ENCODE data around the gene CPB2. TPM values are rescaled to one million over a fixed set of nuclear protein-coding genes. Genes with fewer than 3 reads are reported as not detected.

Gene CPB2
- total and polyA plus RNA-seq, 9 of the 15 experiments (the other 6 are each of a cell fraction or from before 2014, with no cell fraction given) = 0.03 to 0.16 (median 0.07) TPM; not detected in 6

DNA sequence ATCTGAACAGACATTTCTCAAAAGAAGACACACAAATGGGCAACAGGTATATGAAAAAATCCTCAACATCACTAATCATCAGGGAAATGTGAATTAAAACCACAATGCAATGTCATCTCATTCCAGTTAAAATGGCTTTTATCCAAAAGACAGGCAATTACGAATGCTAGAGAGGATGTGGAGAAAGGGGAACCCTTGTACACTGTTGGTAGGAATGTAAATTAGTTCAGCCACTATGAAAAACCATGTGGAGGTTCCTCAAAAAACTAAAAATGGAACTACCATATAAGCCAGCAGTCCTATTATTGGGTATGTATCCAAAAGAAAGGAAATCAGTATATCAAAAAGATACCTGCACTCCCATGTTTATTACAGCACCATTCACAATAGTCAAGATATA, 27.6 kb downstream of the CPB2 start:
- BruUV-seq (replicated peaks) = no TSS peak
- Histone ChIP-seq H3K9ac (ENCODE audit: insufficient read depth in 1 of 2, low read depth in 2 of 2, low read length in 2 of 2) (no peak overlapping the region), H3K4me1 (replicated peaks in 1 of 2; ENCODE audit: control insufficient read depth in 2 of 2, insufficient read depth in 2 of 2, low read length in 2 of 2) (no peaks in the 10 kb centered on the region), H3K9me1 (ENCODE audit: control insufficient read depth, insufficient read depth, low read length) (no peaks in the 10 kb centered on the region), H3K4me3 (no peak overlapping the region), H3K27me3 (ENCODE audit: control insufficient read depth in 2 of 2, insufficient read depth in 2 of 2, low read length in 2 of 2) (no peaks in the 10 kb centered on the region), H4K20me1 (replicated peaks; ENCODE audit: control insufficient read depth, insufficient read depth, low read length) (no peaks in the 10 kb centered on the region), H3K4me2 (ENCODE audit: insufficient read depth, low read length) (no peak overlapping the region), H3K79me2 (ENCODE audit: control insufficient read depth, insufficient read depth, low read length) (no peaks in the 10 kb centered on the region), H3K9me3 (replicated peaks; ENCODE audit: control insufficient read depth, insufficient read depth, low read depth, low read length) (no peaks in the 10 kb centered on the region), H3K27ac (ENCODE audit: extremely low read depth, low read depth, low read length) (no peak overlapping the region), H2AFZ (ENCODE audit: low read depth, low read length) (no peak overlapping the region), H3K36me3 (ENCODE audit: control insufficient read depth, insufficient read depth, low read length) (no peaks in the 10 kb centered on the region)
- FAIRE-seq (no peak), DNase-seq (ENCODE audit: extremely low read depth in 1 of 4, low spot score in 3 of 4) (no peak), ATAC-seq (no peak)
- 75% methylated on average over 1 of the region's 1 CpG for WGBS (ENCODE audit: insufficient coverage, low coverage, missing lambda C conversion rate)
- POLR2A ChIA-PET = no interaction called here
- CTCF ChIA-PET (ENCODE audit: low intra/inter-chr PET ratio) = no interaction called here
- in situ Hi-C loops (cut with MboI) (no loop called here), intact Hi-C loops (cut with micrococcal nuclease) (no loop called here)
- TF ChIP-seq ZSCAN32 (CRISPR knock-in tag; IDR thresholded peaks at IDR 0.05) (no peak), ZNF785 (CRISPR knock-in tag; IDR thresholded peaks at IDR 0.05) (no peak), HDAC2 (IDR thresholded peaks at IDR 0.05) (no peak), NCOA6 (IDR thresholded peaks at IDR 0.05) (no peak), ZFX (CRISPR knock-in tag; IDR thresholded peaks at IDR 0.05) (no peak), POLR3A (IDR thresholded peaks at IDR 0.05; ENCODE audit: borderline replicate concordance, extremely low read depth, insufficient read depth, insufficient read length) (no peak), TBL1XR1 (IDR thresholded peaks at IDR 0.05; ENCODE audit: low read length in 2 of 2) (no peak)
- TF ChIP-seq, protein P1, sequence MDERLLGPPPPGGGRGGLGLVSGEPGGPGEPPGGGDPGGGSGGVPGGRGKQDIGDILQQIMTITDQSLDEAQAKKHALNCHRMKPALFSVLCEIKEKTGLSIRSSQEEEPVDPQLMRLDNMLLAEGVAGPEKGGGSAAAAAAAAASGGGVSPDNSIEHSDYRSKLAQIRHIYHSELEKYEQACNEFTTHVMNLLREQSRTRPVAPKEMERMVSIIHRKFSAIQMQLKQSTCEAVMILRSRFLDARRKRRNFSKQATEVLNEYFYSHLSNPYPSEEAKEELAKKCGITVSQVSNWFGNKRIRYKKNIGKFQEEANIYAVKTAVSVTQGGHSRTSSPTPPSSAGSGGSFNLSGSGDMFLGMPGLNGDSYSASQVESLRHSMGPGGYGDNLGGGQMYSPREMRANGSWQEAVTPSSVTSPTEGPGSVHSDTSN (CRISPR knock-in tag; IDR thresholded peaks at IDR 0.05; ENCODE audit: low read depth) = no peak
- TF ChIP-seq, protein P1 (tag; conservative IDR thresholded peaks at IDR 0.05; ENCODE audit: low read depth) = no peak
- TF ChIP-seq, protein P2, sequence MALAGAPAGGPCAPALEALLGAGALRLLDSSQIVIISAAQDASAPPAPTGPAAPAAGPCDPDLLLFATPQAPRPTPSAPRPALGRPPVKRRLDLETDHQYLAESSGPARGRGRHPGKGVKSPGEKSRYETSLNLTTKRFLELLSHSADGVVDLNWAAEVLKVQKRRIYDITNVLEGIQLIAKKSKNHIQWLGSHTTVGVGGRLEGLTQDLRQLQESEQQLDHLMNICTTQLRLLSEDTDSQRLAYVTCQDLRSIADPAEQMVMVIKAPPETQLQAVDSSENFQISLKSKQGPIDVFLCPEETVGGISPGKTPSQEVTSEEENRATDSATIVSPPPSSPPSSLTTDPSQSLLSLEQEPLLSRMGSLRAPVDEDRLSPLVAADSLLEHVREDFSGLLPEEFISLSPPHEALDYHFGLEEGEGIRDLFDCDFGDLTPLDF (CRISPR knock-in tag; IDR thresholded peaks at IDR 0.05) = no peak
- TF ChIP-seq, protein P3, sequence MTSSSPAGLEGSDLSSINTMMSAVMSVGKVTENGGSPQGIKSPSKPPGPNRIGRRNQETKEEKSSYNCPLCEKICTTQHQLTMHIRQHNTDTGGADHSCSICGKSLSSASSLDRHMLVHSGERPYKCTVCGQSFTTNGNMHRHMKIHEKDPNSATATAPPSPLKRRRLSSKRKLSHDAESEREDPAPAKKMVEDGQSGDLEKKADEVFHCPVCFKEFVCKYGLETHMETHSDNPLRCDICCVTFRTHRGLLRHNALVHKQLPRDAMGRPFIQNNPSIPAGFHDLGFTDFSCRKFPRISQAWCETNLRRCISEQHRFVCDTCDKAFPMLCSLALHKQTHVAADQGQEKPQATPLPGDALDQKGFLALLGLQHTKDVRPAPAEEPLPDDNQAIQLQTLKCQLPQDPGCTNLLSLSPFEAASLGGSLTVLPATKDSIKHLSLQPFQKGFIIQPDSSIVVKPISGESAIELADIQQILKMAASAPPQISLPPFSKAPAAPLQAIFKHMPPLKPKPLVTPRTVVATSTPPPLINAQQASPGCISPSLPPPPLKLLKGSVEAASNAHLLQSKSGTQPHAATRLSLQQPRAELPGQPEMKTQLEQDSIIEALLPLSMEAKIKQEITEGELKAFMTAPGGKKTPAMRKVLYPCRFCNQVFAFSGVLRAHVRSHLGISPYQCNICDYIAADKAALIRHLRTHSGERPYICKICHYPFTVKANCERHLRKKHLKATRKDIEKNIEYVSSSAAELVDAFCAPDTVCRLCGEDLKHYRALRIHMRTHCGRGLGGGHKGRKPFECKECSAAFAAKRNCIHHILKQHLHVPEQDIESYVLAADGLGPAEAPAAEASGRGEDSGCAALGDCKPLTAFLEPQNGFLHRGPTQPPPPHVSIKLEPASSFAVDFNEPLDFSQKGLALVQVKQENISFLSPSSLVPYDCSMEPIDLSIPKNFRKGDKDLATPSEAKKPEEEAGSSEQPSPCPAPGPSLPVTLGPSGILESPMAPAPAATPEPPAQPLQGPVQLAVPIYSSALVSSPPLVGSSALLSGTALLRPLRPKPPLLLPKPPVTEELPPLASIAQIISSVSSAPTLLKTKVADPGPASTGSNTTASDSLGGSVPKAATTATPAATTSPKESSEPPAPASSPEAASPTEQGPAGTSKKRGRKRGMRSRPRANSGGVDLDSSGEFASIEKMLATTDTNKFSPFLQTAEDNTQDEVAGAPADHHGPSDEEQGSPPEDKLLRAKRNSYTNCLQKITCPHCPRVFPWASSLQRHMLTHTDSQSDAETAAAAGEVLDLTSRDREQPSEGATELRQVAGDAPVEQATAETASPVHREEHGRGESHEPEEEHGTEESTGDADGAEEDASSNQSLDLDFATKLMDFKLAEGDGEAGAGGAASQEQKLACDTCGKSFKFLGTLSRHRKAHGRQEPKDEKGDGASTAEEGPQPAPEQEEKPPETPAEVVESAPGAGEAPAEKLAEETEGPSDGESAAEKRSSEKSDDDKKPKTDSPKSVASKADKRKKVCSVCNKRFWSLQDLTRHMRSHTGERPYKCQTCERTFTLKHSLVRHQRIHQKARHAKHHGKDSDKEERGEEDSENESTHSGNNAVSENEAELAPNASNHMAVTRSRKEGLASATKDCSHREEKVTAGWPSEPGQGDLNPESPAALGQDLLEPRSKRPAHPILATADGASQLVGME (CRISPR knock-in tag; IDR thresholded peaks at IDR 0.05) = no peak
- TF ChIP-seq, protein P4, sequence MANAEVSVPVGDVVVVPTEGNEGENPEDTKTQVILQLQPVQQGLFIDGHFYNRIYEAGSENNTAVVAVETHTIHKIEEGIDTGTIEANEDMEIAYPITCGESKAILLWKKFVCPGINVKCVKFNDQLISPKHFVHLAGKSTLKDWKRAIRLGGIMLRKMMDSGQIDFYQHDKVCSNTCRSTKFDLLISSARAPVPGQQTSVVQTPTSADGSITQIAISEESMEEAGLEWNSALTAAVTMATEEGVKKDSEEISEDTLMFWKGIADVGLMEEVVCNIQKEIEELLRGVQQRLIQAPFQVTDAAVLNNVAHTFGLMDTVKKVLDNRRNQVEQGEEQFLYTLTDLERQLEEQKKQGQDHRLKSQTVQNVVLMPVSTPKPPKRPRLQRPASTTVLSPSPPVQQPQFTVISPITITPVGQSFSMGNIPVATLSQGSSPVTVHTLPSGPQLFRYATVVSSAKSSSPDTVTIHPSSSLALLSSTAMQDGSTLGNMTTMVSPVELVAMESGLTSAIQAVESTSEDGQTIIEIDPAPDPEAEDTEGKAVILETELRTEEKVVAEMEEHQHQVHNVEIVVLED (CRISPR knock-in tag; IDR thresholded peaks at IDR 0.05) = no peak
